Gastroesophageal sphincter (tissue), 4 donors: Measurements from ENCODE around the gene NR2C2. TPM values are rescaled to one million over a fixed set of nuclear protein-coding genes. Genes with fewer than 3 reads are reported as not detected.

Experiments used
- ATAC-seq: fragments of 150-250 bp; one replicate; pipeline ENCODE4 v1.9.1; 2016; ENCODE audit warnings: mild to moderate bottlenecking, moderate library complexity
- H3K27ac ChIP-seq, 4 donors: fragments of 200-600 bp; sonication (generic) in 3 of 4; 1 replicate in 3 of 4; 2 replicates in 1 of 4; pipeline ENCODE4 v1.5.1; 2016 to 2019
- H3K27me3 ChIP-seq: fragments of 200-600 bp; sonication (generic); one replicate; pipeline ENCODE4 v1.5.1; 2019
- H3K36me3 ChIP-seq, 2 donors: fragments of 200-600 bp; sonication (generic); one replicate each; pipeline ENCODE4 v1.5.1; 2019; ENCODE audit warnings: control low read depth in 1 of 2
- H3K4me1 ChIP-seq, 3 donors: fragments of 200-600 bp; sonication (generic); 1 replicate in 2 of 3; 2 replicates in 1 of 3; pipeline ENCODE4 v1.5.1; 2016 to 2019; ENCODE audit warnings: control low read depth in 2 of 3
- H3K4me3 ChIP-seq, 2 donors: fragments of 200-600 bp; sonication (generic); one replicate each; pipeline ENCODE4 v1.5.1; 2019; ENCODE audit warnings: mild to moderate bottlenecking in 1 of 2, moderate library complexity in 1 of 2
- H3K9me3 ChIP-seq, 3 donors: fragments of 200-600 bp; sonication (generic); one replicate each; pipeline ENCODE4 v1.5.1; 2017 to 2019; ENCODE audit warnings: control low read depth in 2 of 3
- EP300 ChIP-seq: sonication (generic); formaldehyde crosslinking; IDR thresholded peaks from one replicate; pipeline ENCODE4 v1.6.1; 2017; ENCODE audit warnings: antibody characterized with exemption, mild to moderate bottlenecking
- POLR2A ChIP-seq, 2 donors: fragments of 450-650 bp; IDR thresholded peaks; one replicate each; pipeline ENCODE4 v1.6.1; 2017; ENCODE audit warnings: antibody characterized with exemption in 2 of 2, mild to moderate bottlenecking in 2 of 2, moderate library complexity in 1 of 2
- POLR2AphosphoS5 ChIP-seq: sonication (generic); formaldehyde crosslinking; IDR thresholded peaks from one replicate; pipeline ENCODE4 v1.6.1; 2017; ENCODE audit warnings: antibody characterized with exemption
- WGBS, 2 donors: methylation state at CpG; one replicate each; pipeline ENCODE4 v1.1.5; 2018; ENCODE audit warnings: low coverage in 1 of 2; 5-methylcytosine and 5-hydroxymethylcytosine counted together
- total RNA-seq, 4 donors: library from RNA; depleted of rRNA; stranded (reverse); fragments of >200 nt; gene quantifications; one replicate each; pipeline ENCODE4 v1.1.0, GENCODE V29; 2016
- TF ChIP-seq, protein P1 (sequence below), 4 experiments: fragments of 200-600 bp in 2 of 4; fragments of 450-650 bp in 2 of 4; sonication (generic) in 1 of 4; IDR thresholded peaks; one replicate each; pipeline ENCODE4 v1.5.1; 2017 to 2019; ENCODE audit warnings: antibody characterized with exemption in 4 of 4, mild to moderate bottlenecking in 2 of 4, moderate library complexity in 2 of 4

Gene NR2C2
- total RNA-seq, 4 donors from 2014 or later, result 35.8 to 56.2 (median 40.7) TPM

DNA sequence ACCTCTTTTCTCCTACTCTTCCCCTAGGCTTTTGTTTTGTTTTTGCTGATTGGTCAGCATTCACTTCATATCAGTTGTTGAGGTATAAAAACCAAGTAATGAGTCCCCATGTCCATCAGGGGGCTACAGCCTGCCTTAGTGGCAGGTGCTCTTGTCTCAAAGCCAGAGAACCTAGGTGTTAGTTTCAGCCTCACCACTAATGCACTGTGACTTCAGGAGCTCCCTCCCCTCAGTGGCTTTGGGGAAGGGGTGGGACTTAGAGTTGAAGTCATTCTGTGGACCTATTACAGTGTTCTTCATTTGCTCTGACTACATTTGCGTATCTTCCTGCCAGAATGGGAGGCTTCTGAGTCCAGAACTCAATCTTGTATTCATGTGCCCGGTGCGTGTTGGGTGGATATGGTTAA is 41.6 kb downstream of the NR2C2 start:
- no peaks in the 10 kb centered on the region for H3K27me3 ChIP-seq
- no peaks in the 10 kb centered on the region for H3K36me3 ChIP-seq
- peaks cover 2 to 49% (median 13%) of the 10 kb centered on the region in 3 donors for H3K4me1 ChIP-seq
- no peaks in the 10 kb centered on the region for H3K9me3 ChIP-seq
- TF ChIP-seq POLR2AphosphoS5 (no peak), POLR2A (IDR thresholded peaks at IDR 0.05) (no peak), EP300 (no peak)
- TF ChIP-seq, protein P1, sequence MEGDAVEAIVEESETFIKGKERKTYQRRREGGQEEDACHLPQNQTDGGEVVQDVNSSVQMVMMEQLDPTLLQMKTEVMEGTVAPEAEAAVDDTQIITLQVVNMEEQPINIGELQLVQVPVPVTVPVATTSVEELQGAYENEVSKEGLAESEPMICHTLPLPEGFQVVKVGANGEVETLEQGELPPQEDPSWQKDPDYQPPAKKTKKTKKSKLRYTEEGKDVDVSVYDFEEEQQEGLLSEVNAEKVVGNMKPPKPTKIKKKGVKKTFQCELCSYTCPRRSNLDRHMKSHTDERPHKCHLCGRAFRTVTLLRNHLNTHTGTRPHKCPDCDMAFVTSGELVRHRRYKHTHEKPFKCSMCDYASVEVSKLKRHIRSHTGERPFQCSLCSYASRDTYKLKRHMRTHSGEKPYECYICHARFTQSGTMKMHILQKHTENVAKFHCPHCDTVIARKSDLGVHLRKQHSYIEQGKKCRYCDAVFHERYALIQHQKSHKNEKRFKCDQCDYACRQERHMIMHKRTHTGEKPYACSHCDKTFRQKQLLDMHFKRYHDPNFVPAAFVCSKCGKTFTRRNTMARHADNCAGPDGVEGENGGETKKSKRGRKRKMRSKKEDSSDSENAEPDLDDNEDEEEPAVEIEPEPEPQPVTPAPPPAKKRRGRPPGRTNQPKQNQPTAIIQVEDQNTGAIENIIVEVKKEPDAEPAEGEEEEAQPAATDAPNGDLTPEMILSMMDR (IDR thresholded peaks at IDR 0.05), result no peak
- H3K4me3 ChIP-seq, result no peak overlapping the region
- ATAC-seq, result no peak
- WGBS, 2 donors, result 78 to 100% methylated on average over 2 to 3 of the region's 3 CpGs
- H3K27ac ChIP-seq, result no peak overlapping the region

DNA sequence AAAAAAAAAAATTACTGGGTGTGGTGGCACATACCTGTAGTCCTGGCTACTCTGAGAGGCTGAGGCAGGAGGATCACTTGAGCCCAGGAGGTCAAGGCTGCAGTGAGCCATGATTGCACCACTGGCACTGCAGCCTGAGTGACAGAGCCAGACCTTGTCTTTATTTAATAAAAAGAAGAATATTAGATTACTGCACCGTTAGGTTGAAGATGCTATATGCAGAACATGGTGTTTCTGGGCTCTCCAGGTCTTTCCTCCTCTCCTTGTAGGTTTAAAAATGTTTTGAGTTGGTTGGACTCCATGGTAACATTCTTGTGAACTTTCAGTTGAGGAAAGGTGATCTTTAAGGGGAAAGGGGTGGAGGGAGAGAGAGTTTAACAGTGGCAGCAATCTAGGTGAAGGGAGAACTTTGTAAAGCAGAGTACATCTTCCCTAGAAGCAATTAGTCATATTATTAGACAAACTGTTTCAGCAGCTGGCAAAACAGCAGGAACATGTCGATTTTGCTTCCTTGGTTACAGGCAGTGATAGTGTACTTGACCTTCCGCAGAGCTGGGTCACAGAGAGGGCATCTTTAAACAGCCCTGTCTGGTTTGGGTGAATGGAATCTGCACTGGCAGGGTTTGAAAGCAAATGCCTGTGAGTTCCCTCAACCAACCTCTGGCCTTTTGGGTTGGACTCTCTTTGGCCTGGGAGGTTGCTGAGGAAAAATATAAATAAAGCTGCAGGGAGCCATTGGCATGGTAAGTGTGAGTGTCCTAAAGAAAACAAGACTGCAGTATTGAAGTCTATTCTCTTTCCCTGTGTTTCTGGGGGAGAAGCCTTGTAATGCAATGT is 42.8 kb downstream of the NR2C2 start:
- no peak for ATAC-seq
- Histone ChIP-seq H3K4me1 (peaks cover 2 to 49% (median 13%) of the 10 kb centered on the region in 3 donors), H3K4me3 (no peak overlapping the region), H3K36me3 (no peaks in the 10 kb centered on the region), H3K27me3 (no peaks in the 10 kb centered on the region), H3K27ac (peak overlapping the region in 1 of 4 donors; percentile 26), H3K9me3 (no peaks in the 10 kb centered on the region)
- no peak for TF ChIP-seq POLR2A (IDR thresholded peaks at IDR 0.05)
- 29 to 31% methylated on average over 2 to 3 of the region's 3 CpGs for WGBS, 2 donors

DNA sequence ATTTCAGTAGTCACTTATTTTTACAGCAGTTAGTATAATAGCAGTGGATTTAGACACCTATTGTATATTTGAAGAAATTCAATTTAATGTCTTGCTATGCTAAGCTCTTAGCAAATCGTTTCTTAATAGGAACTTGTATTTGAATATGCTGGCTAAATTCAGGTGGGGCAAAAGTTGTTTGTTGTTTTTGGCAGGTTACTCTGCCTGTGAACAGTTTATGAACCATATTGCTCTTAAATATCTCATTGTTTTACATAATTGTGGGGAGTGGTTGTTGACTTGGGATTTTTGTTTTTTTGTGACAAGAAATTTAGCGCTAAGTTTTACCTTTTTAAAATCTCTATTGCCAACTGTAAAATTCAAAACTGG is 43.4 kb downstream of the NR2C2 start:
- no peak for ATAC-seq
- WGBS, 2 donors, result 41 to 60% methylated on average over 2 of the region's 2 CpGs
- peak overlapping the region in 1 of 4 donors; percentile 26 for H3K27ac ChIP-seq

DNA sequence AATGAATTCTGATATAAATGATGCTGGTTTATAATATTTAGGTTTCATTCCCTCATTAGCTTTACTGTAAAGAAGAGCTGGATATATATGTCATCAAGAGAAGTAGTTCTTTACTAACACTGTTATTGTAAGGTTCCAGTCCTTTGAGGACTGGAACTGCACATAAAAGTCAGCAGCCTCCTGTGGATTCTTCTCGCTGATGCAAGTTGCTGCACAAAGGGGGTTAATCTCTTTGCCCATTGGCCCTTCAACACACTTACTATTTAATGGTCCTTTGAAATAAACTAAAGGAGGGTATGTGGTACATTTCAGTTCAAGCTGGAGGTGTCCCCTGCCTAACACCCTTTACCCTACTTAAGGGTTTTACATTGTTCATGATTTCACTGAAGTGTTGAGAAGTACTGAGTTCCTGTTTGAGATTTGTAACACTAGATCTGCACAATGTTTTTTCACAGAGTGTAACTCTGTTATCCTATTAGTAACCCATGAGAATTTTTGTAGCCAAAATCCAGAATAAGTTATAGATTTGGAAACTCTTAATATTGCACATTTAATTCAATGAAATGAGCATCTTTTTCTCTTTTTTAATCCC is 43.9 kb downstream of the NR2C2 start:
- WGBS, 2 donors, result 83 to 92% methylated on average over 1 of the region's 1 CpG
- no peak overlapping the region for H3K4me3 ChIP-seq
- H3K27ac ChIP-seq, result no peak overlapping the region
- ATAC-seq, result no peak
- no peaks in the 10 kb centered on the region for H3K27me3 ChIP-seq
- H3K36me3 ChIP-seq, result no peaks in the 10 kb centered on the region
- no peaks in the 10 kb centered on the region for H3K9me3 ChIP-seq
- no peak for TF ChIP-seq POLR2A (IDR thresholded peaks at IDR 0.05)
- no peak for TF ChIP-seq POLR2AphosphoS5
- TF ChIP-seq EP300, result no peak
- TF ChIP-seq, protein P1 (IDR thresholded peaks at IDR 0.05), result no peak
- H3K4me1 ChIP-seq, result peaks cover 2 to 49% (median 13%) of the 10 kb centered on the region in 3 donors

More for the DNA sequence above, 43.4 kb downstream of the NR2C2 start:
- Histone ChIP-seq H3K4me1 (peaks cover 2 to 49% (median 13%) of the 10 kb centered on the region in 3 donors), H3K4me3 (no peak overlapping the region), H3K27me3 (no peaks in the 10 kb centered on the region), H3K9me3 (no peaks in the 10 kb centered on the region), H3K36me3 (no peaks in the 10 kb centered on the region)
- TF ChIP-seq, protein P1 (IDR thresholded peaks at IDR 0.05), result no peak
- TF ChIP-seq EP300 (no peak), POLR2AphosphoS5 (no peak), POLR2A (IDR thresholded peaks at IDR 0.05) (no peak)

DNA sequence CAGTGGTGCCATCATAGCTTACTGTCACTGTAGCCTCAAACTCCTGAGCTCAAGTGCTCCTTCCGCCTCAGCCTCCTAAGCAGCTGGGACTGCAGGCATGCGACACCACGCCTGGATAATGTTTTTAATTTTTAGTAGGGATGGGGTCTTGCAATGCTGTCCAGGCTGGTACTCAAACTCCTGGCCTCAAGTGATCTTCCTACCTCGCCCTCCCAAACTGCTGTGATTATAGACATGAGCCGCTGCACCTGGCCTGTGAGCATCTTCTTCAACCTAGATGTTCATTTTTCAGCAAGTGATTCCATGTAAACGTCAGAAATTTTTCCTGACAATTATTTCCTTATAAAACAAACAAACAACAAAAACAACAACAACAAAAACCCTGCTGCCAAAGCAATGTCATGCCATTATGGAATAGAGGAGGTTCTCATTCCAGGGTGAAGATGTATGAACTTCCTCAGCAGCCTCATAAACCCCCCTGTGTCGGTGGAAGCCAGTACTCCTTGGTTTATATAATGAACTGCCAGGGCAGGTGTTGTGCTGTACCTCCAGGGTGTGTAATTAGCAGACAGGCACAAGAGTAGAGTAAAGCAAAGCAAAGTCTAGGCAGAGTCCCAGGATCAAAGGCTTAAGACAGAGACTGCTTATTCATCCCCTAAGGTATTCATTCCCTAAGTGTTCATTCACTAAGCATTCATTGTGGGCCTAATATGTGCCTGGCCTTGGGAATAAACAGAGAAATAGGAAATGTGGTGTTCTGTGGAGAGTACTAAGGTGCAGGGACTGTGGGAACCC is 44.6 kb downstream of the NR2C2 start:
- TF ChIP-seq EP300 (no peak), POLR2A (IDR thresholded peaks at IDR 0.05) (no peak), POLR2AphosphoS5 (no peak)
- TF ChIP-seq, protein P1 (IDR thresholded peaks at IDR 0.05), result no peak
- no peak for ATAC-seq
- no peaks in the 10 kb centered on the region for H3K36me3 ChIP-seq
- no peaks in the 10 kb centered on the region for H3K9me3 ChIP-seq
- H3K27ac ChIP-seq, result no peak overlapping the region
- H3K4me3 ChIP-seq, result no peak overlapping the region
- peaks cover 2 to 47% (median 13%) of the 10 kb centered on the region in 3 donors for H3K4me1 ChIP-seq
- no peaks in the 10 kb centered on the region for H3K27me3 ChIP-seq
- 81 to 90% methylated on average over 4 to 6 of the region's 7 CpGs for WGBS, 2 donors
